Measurements from ENCODE around the gene PTPRM.

The PTPRM gene

DNA sequence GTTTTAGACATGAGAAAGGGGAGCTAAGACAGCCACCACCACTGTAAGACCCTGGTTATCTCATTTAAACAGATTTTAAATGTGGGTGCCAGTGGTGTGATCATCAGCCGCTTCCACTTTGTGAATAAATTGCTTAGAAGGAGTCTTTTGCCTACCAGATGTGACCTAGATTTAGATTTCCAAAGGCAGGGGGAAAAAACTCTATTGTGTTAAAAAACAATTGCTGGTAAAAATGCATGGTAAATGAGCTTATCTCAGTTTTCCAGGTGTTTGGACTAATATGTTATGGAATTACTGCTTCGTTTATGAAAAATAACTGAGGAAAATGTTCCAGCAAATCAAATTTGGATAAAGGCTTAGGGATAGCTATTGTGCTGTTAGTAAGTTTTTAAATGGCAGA, 575.8 kb downstream of the PTPRM start:
- DNase-seq = no peak

DNA sequence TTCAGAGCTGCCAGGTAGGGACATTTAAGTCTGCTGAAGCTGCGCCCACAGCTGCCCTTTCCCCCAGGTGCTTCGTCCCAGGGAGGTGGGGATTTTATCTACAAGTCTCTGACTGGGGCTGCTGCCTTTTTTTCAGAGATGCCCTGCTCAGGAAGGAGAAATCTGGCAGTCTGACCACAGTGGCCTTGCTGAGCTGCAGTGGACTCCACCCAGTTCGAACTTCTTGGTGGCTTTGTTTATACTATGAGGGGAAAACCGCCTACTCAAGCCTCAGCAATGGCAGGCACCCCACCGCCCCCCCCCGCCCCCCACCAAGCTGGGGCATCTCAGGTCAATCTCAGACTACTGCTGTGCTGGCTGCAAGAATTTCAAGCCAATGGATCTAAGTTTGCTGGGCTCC, 584.1 kb downstream of the PTPRM start:
- DNase-seq = no peak

- DNase-seq = no peak
Observed at GRCh38 chr18:8153887-8154583, 586.9 kb downstream of the PTPRM start.

GRCh38 chr18:8162802-8163201, 595.7 kb downstream of the PTPRM start:
- DNase-seq = no peak

DNA sequence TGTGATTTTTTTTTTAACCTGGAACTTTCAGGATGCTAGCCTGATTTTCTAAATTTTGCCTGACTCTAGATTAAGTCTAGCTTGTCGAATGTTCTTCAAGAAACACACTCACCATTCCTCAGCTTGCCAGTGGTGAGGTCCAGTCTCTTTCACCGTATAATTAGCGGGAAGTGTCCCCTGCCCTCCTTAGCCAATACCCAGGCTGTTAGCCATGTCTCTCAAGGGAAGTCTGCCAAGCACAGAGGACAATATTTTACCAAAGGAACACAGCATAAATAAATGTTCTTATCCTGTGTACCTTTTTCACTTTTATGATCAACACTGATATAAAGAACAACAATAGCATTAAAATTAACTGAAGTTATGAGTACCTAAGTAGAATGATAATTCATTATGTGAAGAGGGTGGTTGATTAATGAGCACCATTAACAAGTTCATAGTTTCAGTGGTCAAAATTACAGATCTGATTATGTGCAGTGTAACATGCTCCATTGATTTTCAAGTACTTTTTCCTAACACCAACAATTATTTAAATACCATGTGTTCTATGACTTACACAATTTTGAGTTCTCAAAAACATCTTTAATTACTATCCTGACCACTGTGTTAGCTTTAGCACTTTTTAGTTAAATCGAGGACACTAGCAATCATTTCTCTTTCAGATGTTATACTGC, 596.3 kb downstream of the PTPRM start:
- DNase-seq = no peak

DNA sequence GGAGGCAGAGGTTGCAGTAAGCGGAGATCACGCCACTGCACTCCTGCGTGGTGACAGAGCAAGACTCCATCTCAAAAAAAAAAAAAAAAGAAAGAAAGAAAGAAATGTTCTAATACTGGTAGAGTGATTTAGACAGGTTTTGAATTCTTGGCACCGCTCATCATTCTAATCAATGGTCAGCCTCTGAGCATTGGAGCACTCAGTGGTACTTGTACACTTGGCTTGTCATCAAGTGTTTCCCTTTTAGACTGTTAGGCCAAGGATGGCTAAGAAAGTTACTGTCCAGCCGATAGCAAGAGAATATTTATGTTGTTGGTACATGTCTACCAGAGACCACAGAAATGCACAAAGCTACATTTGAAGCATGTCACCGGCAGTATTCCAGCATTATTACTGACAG, 598.0 kb downstream of the PTPRM start:
- no peak for DNase-seq

DNA sequence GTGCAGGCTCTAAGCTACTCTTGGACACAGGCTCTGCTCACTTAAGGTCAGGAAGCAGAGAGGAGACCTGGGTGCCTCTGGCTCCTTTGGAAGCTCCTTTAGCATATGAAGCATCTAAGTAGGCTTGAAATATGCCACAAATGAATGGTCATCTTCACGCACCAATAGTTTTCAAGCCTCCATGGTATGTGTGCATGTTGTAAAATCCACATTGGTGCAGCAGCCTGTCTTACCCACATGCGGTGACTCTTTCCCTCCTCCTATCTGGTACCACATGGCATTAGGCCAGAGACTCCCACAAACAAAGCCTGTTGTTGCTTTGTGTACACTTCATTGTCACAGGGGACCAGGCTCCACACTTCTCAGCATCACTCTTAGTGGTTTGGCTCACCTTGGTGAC, 599.9 kb downstream of the PTPRM start:
- no peak for DNase-seq

- DNase-seq = no peak
Observed at GRCh38 chr18:8167673-8168072, 600.6 kb downstream of the PTPRM start.

DNA sequence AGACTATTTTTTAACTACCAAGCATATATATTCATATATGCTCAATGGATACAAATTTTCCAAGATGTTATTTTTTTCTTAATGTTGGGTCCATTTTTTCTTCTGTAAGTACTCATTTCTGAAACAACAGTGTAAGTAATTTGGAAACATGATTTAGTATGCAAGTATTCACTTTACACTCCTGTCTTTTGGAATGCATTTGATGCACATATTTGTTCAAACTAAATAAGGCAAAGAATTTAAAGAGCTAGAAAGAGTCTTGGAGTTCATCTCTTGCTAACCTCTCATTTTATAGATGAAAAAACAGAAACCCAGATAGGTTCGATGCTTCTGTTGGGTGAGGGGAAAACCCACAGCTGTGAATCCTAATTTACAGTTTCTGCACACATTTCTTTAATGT, 602.6 kb downstream of the PTPRM start:
- DNase-seq = no peak

- no peak for DNase-seq
Observed at GRCh38 chr18:8174771-8175170, 607.7 kb downstream of the PTPRM start.

DNA sequence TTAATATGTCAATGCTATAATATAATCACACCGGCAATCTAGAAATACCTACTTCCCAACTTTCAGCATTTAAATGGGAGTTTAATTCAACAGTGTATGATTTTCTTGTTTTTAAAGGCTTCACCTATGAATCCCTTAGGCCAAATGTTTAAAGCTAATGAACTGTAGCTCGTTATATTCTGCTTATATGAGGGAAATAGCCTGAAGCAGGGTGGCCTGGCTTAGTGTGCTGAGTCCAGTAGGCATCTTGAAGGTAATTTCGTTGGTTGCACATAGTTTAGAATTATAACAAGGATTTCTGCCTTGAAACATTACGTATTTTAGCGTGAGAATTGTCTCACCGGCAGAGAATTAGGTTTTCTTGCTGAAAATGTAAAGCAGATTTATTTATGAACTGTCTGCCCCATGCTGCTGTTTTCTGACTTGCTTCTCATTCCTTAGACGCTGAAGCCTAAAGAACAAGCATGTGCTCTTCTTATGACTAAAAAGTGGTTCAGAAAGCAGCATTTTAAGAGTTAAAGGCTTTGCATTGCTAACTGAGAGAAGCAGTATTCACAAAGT, 608.5 kb downstream of the PTPRM start:
- DNase-seq = no peak

- DNase-seq = no peak
Observed at GRCh38 chr18:8176109-8176508, 609.0 kb downstream of the PTPRM start.

GRCh38 chr18:8176554-8176953, 609.4 kb downstream of the PTPRM start:
- DNase-seq = no peak

- DNase-seq = no peak
Observed at GRCh38 chr18:8177330-8178016, 610.4 kb downstream of the PTPRM start.

- no peak for DNase-seq
Observed at GRCh38 chr18:8186413-8186812, 619.3 kb downstream of the PTPRM start.

DNA sequence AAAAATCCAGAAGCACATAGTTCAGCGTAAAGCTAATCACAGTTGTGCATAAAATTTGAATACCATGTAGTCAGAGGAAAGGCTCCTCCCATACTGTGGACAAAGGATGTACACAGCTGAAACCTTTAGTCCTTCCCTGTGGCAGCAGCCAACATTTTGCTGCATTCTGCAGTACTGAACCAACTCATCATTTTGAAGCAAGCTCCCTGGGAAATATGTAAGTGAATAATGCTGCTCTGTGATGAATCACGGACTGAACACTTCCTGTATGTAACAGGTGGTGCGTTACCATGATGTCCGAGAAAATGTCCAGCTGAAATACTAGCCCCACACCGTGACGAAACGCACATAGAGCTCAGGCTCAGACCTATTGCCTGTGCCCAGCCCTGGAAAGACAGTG, 621.1 kb downstream of the PTPRM start:
- DNase-seq = no peak

DNA sequence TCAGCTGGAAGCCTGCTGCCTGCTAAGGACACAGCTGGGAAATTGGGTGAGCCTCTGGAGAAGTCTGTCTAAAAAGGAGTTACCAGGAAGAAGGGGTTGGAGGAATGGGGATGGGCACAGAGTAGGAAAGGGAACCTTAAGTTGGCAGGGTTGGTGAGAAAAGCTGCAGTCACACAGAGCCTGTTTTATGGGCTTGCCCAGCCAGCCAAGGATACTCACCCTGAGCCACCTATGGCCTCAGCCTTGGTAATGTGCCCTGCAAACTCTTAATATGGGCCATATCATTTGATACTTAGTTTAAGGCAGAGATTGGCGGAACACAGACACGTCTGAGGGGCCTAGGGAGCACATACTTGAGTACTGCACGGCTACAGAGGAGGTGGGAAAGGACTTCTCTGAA, 623.9 kb downstream of the PTPRM start:
- no peak for DNase-seq

DNA sequence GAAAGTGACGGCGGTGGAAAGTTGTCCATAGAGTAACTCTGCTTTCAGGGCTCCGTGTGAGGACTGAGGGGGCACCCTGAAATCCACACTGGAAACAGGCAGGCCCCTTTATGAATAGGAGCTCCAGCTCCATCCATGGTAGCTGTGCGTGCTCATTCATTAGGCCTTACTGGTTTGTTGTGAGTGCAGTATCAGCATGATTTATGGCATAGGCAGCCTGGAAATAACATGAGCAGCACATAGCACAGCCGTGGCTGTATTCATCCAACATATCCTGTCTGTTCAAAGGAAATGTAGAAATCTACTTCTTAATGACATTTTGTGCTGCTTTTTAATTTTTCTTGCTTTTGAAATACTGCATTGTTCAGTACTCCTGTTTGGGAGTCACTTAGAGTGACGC, 627.3 kb downstream of the PTPRM start:
- DNase-seq = no peak

- no peak for DNase-seq
Observed at GRCh38 chr18:8196238-8196637, 629.1 kb downstream of the PTPRM start.

GRCh38 chr18:8197499-8197898, 630.4 kb downstream of the PTPRM start:
- DNase-seq = no peak

DNA sequence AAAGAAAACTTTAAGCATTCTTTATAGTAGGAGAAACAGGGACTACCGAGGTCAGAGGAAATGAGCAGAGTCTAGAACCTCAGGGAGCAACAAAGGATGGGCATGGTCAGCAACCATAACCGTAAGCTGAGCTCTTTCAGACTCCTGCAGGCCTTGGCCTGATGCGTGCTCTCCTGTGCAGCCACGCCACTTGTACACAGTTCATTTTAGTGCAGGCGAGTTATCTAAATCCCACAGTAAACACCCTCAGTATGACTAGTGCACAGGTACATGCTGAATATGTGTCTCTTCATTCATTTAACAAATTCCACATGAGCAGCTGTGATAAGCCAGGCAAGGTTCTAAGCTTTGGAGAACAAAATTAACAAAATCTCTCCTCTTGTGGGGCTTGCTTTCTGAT, 640.9 kb downstream of the PTPRM start:
- DNase-seq = no peak

DNA sequence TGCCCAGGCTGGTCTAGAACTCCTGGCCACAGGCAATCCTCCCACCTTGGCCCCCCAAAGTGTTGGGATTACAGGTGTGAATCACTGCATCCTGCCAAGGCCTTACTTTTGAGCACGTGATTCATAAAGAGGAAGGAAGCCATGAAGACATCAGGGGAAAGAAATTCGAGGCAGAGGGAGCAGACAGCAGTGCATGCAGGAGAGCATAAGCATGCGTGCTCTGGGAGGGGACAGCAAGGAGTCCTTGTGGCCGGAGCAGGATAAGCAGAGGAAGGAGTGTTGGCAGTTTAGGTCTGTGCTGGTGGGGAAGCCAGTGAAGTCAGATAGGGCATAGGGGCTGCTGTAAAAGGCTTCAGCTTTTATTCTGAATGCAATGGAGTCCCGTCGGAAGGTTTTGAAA, 641.6 kb downstream of the PTPRM start:
- no peak for DNase-seq

DNA sequence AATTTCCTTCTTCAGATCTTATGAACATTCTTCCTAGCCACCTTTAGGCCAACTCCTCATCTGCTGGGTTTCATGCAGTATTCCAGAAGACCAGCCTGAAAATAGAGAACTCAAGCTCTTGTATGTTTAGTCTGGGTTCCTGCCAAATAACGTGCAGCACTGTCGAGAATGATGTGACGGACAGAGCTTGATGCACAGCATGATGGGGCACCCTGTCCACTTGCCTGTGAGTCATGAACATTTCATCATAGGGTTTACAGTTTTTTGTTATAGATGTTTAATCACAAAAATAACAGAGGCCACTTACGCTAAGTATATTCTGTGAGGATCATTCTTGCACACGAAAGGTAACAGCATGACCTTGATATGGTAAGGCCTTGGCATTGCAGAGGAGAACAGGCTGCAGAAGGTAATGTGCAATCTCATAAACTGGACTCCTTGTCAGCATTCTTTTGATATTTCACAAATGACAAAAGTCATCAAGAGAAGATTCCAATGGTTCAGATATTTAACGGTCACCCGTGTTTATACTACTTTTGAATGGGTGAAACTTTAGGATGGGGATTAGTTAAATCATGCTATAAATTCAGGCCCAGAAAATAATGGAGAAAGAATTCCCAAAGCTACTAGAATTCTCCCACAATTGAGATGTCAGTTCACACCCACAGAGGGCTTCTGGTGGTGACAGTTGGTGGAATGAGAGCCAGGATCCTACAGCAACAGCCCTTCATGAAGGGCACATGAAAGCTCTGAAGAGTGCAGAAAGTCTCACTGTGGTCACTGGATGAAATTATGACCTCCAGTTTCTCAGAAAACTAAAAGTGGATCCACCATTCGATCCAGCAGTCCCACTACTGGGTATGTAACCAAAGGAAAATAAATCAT, 646.0 kb downstream of the PTPRM start:
- no peak for DNase-seq
